CD4-positive, alpha-beta T cell treated with Interleukin-4 for 1 hour (primary cell): ENCODE measurements around the gene ARSJ.
"Not testable (repeated sequence)": the region's sequence is repeated elsewhere in the genome, so short reads cannot be mapped to it uniquely, and the experiment has no call there.

Source experiments
- DNase-seq, 2 donors: peaks; one replicate each; pipeline ENCODE4 v3.0.0-alpha.2; 2020 to 2022

The ARSJ gene

DNA sequence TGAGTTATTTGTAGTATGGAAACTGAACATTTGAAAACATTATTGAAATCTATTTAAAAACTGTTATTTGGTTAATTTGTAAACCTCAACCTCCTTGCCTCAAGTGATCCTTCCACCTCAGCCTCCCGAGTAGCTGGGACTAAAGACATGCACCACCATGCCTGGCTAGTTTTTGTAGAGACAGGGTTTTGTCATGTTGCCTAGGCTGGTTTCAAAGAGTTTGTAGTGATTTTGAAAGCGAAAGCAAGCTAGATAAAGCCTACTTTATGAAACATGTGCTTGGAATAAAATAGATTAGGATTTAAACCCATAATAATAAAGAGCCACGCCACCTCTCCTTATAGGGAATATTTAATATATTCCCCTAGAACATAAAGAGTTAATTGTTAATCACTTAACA, 23.5 kb downstream of the ARSJ start:
- DNase-seq, result no peak

DNA sequence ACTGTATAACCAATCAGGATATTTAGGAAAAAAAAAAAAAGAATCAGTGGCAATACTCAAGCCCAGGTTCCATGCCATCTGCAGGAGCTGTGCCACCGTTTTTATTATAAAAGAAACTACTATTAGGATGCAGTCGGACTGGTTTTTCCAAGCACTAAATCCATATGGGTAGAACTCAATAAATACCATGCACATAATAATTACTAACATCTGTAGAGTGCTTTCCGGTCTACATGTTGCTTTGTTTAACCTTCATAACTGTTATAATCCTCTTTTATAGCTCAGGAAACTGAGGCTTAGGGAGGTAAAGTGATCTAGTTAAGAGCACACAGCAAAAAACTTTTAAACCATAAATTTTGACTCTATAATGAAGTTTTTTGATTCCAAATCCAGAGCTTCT, 24.0 kb downstream of the ARSJ start:
- no peak for DNase-seq

DNA sequence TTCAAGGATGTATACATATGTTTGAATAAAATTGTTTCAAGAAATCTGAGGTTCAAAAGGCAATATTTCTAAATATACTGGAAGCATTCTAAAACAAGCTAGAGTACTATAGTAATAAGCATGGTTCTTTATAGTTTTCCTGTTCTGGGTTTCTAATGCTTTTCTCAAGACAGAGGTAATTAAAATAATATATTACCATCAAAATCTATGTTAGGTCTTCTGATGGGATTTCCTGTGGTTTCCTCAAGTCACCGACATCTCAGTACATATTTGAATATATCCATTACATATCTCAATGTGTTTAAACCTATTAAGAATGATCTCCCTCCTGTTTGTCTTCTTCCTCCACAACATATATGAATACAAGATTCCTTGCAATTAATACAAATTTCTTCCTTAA, 25.6 kb downstream of the ARSJ start:
- DNase-seq, result no peak

DNA sequence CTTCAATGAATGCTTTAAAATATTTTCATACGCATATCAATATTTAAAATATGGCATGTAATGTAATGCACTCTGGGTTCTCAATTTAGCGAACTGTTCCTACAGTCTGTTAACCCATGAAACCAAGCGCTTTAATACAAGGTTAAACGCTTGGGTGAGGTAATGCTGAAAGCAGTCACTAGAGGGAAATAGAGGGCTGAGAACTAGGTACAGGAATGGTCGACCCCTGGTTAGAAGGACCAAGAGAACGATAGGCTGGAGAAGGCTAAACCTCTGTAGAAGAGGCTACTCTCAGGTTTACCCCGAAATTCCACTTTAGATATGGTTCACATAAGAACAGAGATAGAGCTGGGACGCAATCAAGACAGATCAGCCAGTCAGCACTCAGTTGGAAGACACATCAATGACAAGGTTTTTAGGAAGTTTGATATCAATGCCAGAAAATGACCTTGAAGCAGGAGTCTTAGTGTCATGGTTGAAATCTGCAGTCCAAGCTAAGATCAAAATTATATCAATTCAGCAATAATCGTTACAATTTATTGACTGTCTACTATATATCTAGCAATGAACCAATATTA, 26.9 kb downstream of the ARSJ start:
- DNase-seq, result peak; percentile 14 to 42

DNA sequence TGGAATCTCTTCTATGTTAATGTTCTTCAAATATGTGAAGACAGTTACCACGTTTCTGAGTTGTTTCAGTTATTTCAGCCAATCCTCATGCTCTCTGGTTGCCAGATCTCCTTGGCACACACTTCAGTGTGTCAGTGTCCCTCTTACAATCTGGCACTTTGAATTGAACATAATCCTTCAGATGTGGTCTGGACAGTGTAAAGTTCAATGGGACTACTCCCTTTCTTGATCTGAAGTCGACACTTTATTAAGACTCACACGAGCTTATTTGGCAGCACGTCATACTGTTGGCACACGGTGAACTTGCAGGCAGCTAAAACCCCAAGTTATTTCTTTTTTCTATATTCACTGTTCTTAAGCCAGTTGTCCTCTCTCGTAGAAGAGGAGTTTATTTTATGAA, 28.2 kb downstream of the ARSJ start:
- no peak for DNase-seq

DNA sequence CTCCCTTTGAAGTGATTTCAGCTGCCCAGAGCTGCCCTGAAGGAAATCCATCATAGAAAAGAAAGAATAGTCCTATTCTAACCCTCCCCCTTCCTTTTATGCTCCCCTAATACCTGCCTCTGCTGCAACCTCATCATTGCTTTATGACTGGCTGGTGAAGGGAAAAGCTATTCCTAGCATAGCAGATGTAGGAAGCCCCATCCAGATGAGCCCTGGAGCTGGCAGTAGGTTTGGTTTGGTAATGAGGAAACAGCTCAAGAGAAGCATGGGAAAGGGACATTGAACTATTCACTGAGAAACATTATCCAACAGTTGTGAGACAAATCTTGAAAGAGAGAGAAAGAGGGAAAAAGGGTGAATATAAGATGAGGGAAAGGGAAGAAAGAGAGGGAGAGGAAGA, 29.2 kb downstream of the ARSJ start:
- no peak for DNase-seq

DNA sequence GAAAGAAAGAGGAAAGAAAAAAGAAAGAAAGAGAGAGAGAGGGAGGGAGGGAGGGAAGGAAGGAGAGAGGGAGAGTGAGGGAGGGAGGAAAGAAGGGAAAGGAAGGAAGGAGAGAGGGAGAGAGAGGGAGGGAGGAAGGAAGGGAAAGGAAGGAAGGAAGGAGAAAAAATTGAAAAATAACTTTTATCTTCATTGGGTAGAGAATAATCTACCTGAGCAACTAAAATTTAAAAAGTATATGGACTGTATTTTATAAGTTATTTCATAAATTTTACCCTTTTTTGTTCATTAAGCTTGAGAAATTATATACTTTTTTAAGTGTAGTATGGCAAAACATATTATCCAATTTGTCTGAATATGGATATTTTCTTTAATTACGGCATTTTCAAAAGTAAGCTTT, 32.0 kb downstream of the ARSJ start:
- DNase-seq, result no peak

DNA sequence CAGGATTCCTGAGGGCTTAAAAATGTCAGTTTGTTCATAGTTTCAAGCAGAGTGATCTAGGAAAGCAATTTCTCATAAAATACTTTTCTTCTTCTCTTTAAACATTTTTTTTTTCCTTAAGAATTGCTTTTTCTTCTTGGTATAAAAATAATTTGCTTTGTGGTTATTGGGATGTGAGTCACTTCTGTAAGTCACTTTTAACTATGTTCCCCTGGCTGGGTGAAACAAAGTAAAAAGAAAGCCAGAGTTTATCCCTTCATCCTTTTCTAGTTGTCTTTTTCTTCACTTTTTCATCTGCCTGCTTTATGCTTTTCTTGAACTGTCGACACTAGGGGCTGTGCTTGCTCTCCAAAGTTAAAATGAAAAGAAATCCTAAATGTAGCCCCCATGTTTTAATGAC, 33.5 kb downstream of the ARSJ start:
- no peak for DNase-seq

DNA sequence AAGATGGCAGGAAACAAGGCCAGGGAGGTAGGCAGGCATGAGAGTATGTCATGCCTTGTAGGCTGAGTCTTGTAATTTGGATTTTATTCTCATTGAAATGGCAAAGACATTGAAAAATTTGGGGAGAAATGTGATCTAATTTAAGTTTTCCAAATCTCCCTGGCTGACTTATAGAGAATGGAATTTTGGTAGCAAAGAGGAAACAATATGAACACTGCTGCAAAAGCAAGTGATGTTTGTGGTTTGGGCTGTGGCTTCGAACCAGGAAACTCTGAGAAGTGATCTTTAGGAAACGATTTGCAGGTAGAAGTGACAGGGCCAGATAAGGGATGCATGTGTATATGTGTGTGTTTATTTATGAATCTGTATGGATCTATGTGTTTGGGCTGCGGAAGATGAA, 35.6 kb downstream of the ARSJ start:
- peak in 1 of 2 donors; percentile 12 for DNase-seq

DNA sequence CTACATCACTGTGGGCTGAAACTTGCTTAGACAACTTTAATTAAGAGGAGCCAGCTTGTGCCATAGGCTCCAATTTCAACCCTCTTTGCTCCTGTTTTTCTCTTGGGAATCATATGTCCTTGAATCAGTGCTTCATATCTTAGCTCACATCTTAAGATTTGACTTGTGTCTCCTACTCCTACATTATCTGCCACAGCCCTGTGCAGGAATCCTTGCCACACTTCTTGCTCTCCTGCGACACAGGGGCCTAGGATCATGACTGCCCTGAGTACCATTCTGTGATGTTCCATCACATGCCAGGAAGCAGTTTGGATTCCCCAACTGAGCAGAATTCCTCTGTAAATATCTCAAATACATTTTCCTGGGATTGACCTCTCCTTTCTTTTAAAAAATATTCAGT, 36.4 kb downstream of the ARSJ start:
- DNase-seq, result no peak

DNA sequence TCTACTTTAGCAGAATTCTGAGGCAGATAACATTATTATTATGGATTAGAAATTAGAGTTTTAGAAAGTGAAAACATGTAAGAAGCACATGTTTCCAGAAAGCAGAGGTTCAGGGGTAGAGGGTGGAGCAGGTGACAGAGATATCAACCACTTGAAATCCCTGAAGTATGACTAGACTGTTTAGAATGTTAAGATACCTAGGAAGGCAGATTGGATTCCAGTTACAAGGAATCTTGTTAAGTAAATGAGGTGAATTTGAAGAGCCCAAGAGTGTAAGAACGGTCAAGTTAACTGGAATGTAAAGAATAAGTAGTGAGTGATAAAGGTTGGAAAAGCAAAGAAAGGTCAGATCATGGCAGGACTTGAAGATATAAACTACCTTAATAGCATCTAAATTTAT, 37.6 kb downstream of the ARSJ start:
- no peak for DNase-seq

DNA sequence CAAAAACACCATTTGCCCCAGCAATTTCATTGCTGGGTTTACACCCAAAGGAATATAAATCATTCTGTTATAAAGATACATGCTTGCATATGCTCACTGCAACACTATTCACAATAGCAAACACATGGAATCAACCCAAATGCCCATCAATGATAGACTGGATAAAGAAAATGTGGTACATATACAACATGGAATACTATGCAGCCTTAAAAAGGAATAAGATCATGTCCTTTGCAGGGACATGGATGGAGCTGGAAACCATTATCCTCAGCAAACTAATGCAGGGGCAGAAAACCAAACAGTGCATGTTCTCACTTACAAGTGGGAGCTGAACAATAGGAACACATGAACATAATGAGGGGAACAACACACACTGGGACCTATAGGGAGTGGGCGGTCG, 39.3 kb downstream of the ARSJ start:
- not testable (repeated sequence) for DNase-seq

DNA sequence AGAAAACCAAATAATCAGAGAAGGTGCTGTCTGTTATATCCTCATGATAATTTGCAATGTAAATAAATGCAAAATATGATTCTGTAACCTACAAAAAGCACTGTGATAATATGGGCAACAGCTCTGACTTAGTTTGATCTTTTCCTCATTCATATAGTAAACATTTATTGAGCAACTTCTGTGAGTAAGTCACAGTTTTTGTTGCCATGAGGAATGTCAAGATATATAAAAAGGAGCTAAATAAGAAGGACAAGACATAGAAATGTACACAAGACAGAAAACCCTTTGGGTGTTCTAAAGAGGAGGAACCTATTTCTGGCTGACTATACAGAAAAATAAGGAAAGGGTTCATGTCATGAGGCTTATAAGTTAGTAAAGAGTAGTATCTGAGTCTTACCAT, 44.3 kb downstream of the ARSJ start:
- DNase-seq, result no peak

DNA sequence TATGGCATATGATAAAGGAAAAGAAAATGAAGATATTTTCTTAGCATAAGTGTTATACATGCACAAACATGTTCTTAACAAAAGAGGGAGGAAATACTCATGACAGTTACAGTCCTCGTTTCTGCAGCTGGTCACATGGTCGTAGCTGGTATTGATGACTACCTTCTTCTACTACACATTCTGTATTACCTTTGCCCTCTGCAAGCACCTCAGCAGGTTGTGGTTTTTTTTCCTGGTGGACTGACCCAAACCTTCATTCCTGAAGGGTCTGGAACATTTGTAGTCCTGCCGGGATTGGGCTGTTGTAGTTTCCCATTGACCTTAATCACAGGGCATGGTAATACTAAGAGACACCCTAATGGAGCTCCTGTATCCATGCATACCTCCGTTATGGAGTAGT, 54.7 kb downstream of the ARSJ start:
- DNase-seq, result not testable (repeated sequence)

DNA sequence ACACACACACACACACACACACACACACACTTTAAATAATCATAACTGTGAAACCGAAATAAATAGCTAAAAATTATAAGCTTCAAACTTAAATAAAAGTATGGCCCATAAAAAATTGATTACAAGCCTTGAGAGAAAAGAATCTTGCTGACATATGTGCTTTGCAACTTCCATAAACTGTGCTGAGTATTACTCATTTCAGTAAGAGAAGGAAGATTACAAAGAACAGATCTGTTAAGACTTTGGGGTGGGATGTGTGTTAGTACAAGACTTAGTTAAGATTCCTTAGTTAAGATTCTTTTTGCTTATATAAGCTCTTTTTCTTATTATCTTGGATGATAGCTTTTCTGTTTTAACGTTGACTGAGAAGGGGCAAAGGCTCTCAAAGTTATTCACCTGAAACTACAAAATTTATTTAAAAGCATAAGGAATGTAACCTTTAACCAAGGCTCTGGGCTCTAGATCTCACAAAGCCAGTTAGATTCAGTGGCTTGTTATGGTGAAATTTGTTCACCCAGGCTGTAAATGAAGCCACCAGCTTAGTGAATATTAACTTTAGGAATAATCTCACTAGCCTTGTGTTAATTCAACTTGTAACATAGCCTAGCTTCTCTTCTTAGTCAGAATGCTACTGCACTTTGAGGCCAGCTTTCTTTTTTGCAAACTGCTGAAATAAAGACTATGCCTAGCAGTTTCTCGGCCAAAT, 58.2 kb downstream of the ARSJ start:
- no peak for DNase-seq

DNA sequence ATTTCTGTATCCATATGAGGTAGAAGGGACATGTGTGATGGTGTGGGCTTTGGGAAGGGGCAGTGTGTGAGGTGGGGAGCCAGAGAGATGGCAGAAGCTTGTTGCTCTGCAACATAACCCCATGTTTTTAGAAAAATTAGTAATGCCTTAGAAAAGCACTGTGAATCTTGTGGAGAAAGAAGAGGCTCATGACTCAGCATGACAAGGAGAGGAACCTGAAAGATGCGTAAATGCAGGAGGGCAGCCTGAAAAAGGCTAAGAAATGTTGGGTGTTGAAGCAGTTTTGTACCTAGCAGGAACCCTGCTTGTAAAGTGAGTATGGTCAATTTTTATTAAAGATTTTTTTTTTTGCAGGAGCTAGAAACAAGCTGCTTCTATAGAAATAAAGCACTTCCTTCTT, 59.8 kb downstream of the ARSJ start:
- DNase-seq, result no peak

DNA sequence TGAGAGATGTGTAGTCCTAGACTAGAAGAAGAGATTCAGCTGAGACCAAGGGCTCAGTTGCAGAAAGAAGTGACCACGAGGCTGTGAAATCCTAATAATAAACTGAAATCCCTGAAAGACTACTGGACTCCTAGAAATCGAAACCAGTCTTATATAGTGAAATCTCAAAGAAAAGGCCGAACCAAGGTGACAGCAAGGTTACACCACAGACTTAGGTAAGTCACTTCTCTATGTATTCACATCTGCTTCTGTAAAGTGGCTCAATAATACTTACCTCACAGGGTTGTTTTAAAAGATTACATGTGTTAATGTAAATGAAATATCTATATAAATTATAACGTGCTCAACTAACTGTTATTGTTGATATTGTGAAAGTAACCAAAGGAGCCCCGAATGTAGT, 60.3 kb downstream of the ARSJ start:
- DNase-seq, result no peak

DNA sequence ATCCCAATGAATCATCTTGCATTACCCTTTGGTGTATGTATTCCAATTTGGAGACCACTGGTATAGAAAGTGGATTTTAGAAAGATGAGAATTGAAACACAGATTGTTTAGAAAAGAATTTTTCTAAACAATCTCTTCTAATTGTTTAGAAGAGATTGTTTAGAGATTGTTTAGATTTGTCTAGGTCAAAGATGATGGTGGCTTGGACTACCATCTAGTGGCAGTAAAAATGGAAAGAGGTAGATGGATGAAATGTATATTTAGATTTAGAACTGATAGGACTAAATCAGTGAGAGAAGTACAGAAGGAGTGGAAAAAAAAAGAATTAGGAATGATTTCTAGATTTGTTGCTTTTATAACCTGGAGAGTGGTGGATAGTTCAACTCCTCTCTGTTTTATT, 70.6 kb downstream of the ARSJ start:
- peak in 1 of 2 donors; percentile 43 for DNase-seq

DNA sequence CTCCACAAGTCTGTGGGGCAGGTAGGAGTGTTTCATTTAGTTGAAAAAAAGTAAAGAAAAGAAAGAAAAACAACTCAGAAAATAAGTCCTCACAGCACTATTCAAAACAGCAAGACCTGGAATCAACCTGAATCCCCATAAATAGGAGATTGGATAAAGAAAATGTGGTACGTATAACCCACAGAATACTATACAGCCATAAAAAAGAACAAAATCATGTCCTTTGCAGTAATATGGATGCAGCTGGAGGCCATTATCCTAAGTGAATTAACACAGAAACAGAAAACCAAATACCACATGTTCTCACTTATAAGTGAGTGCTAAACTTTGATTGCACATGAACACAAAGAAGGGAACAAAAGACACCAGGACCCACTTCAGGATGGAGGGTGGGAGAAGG, 71.9 kb downstream of the ARSJ start:
- DNase-seq, result no peak

DNA sequence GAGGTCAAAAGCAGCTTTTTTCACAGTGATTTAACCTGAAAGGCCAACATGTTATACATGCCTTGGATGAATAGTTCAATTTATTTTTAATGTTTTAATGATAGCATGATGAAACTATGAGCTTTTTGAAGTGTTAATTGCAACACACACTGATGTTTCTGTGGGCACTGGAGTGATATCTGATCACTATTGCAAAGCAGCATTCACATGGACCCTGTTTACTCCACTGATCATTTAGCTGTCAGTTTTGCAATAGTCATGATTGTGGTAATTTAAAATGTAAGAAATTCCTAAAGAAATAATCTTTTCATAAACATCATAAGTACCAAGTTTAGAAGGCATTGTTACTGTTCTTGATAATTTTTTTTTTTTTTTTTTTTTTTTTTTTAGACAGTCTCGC, 74.1 kb downstream of the ARSJ start:
- DNase-seq, result no peak

DNA sequence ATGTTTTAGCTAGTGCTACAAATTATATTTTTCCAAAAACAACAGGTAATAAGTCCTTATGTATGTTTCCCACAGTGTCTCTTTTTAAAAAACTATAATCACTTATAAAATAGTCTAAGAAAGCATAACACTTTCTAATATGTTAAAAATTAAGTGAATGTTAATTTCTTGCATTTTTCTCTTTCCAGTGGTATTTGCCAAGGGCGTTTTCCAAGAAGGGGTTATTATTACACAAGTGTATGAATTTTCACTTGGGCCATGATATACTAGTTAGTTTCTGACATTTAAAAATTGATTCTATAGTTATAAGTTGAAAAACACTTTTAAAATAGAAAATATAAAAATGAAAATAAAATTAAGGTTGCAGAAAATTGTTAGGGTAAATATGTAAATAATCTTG, 74.6 kb downstream of the ARSJ start:
- DNase-seq, result no peak

DNA sequence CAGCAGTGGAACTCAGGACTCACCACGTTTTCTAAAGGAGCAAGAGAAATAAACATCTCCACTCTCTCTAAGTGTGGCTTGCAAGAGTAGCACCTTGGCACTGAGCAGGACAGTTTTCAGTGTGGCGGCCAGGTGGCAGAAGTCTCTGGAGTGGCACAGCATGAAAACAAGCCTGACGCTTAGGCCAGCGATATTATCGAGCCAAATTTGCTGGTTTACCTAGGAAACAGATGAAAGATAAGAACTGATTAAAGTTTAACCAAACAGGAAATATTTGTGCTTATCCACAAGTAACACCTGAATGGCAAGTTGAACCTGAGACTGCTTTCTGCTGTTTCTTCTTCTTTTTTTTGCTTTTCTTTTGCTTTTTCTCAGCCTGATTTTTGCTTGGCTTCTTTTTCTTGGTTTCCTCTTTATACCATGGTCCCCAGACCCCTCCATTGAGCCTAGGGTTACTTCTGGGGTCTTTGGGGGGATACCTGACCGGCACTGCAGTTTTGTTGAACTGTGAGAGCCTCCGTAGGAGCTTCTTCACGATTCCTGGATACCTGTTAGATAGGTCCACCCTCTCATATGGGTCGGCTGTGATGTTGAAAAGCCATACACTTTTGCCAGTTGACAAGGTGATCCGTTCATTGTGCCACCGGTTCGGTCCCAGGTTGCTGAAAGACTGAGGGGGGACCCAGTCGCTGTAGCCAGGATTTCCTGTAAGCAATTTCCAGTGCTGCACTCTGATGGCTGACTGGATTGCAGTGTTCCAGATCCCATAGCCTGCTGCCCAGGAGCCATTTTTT, 77.3 kb downstream of the ARSJ start:
- DNase-seq, result peak; percentile 87 to 88

DNA sequence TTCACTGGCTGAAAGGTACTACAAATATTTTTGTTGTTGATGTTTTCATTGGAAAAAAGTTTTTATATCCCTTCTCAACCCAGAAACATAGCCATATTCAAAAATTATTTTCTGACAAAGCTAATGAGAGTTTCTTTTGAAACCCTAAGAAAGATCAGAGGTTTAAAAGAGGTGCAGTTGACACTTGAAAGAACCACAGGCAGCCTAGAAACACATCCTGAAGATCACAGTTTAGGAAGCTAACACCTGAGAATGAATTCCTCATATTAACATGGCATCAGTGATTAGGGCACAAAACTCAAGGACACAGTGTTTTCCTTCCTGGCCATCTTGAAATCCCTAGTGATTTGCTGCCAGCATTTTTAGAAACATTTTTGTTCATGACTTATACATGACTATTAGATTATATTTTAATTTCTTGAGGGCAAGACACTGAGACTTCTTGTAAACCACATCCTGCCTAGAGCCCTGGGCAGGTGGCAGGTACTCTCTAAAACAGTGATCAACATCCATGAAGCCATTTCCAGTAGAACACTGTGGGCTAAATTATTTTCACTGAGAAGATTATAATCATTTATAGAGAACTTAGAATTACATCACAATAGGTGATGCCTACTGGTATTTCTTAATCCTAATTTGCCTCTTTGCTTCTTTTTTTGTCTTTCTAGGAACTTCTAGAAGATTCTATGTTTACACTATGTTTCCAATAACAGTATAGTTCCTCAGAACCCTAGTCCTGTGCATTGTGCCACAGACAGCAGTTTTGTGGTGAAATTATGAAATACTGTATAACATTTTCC, 80.0 kb downstream of the ARSJ start:
- peak; percentile 72 to 84 for DNase-seq

DNA sequence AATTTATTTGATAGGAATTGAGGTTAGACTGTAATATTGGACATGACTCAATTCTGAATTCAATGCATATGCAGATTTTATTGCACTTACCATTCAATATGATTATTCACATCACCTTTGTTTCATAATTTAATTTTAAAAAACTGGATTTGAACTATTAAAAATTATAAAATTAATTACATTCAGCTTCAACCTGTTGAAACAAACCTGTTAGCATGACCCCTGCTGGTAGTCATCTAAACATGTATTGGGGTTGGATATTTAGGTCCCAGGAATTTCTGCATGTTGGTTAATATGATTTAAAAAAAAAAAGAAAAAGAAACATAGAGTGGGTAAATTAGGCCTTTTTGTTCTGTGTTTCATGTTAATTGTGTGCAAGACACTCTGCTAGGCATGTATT, 85.9 kb downstream of the ARSJ start:
- DNase-seq, result no peak
